Renal pelvis (tissue), 4 donors: ENCODE data around the gene TSHZ1. TPM values are rescaled to one million over a fixed set of nuclear protein-coding genes. Genes with fewer than 3 reads are reported as not detected.

Experiments used
- DNase-seq: peaks from one replicate; pipeline ENCODE4 v3.0.0-alpha.2; 2013
- polyA plus RNA-seq, 3 donors: library from polyadenylated mRNA; unstranded; fragments of 120-200 nt; gene quantifications; one replicate each; pipeline ENCODE4 v1.2.1, GENCODE V29; 2013; ENCODE audit not compliant: insufficient read length in 3 of 3

The TSHZ1 gene
- polyA plus RNA-seq, 3 donors = 32.5 to 35.6 (median 34.8) TPM

DNA sequence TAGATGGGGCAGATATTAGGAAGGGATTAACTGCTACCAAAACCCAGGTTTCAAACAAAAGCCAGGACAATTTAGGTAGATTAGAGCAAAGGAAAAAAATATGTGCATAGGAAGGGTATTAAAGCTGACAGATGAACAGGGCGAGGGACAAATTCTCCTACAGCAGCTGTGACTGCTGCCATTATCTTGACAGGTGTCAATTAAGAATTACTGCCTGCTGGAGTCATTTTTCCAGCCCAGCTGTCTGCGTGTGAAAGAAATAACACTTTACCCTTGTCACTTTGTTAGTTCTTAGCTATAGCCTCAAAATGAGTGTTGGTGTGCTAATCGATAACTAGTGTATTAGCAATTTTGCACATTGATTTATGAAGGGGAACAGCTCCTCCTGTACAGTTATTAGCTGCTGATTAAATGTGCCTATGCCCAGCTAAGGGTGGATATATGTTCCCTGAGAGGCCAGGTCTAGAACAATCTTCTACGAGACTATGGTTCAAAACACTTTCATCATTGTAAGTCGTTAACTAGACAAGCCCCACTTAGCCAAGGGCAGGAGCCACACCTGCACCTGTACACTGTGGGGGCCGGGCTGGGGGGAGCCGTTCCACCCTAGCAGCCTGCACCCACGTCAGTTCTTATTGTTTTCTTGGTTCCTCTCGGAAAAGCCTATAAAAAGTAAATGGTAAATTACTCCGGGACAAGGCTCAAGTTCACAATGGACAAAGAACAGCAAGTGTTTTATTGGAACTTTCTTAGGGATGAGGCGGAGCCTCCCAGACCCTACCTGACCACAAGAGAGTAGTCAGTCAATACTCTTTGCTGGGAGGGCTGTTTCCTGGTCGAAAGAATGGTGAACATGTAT is 7.7 kb downstream of the TSHZ1 start:
- DNase-seq = no peak

DNA sequence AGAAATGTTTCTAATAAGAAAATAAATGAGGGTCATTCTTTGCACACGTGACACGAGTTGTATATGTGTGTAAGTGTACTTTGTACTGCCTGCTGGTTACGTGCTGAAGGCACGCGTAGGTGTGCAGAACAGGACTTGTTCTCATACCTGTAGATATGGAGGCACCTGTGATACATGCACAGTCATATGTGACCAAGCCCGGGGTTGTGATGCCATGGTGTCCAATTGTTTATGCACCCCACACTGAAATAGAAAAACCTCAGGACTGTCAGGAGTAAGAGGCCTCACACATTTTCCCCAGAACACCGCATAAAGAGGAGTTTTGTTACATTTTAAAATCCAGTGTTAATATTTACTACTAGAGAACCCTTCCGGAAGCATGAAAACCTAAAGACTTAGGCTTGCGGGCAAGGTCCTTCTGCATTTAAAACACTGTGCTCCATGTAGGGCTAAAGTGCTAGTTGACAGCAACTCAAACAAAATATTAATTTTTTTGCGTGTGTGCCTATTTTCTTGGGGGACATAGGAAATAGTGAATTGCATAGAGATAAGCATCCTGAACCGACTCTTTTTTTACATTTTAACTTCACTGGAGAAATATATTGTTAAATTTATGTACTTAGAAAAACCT is 9.3 kb downstream of the TSHZ1 start:
- DNase-seq = no peak

DNA sequence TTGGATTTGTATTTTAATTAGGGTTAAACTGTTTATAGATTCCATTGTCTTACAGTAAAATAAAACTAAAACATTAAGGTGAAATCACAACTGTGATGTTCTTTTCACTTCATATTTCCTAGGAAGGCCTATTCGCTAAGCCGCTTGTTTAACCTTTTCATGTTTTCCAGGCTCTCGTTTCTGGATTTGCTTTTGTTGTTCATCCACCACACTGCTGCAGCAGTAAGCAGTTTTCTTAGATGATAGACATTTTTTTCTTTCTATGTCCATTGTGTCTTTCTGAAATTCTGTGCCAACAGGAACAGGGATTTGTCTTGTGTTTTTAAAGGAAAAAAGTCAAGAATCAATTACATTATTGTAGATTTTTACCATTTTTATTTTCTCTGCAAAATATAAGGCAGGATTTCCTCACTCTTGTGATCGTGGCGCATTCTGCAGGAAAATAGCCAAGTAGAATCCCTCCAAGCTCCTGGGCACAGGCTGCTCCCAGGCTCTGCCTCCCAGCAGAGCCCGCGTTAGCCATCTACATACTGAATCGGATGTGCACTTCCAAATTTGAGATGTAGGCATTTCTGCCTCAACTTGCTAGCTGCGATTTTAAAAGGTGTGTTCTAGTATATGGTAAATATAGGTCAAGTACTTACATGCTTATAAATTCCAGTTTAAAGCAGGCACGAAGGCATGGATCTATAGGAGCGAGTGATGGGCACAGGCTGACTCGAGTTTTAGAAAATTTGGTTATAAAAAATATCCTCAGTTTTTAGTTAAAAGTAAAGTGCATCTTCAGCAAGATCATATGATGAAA is 10.2 kb downstream of the TSHZ1 start:
- no peak for DNase-seq

DNA sequence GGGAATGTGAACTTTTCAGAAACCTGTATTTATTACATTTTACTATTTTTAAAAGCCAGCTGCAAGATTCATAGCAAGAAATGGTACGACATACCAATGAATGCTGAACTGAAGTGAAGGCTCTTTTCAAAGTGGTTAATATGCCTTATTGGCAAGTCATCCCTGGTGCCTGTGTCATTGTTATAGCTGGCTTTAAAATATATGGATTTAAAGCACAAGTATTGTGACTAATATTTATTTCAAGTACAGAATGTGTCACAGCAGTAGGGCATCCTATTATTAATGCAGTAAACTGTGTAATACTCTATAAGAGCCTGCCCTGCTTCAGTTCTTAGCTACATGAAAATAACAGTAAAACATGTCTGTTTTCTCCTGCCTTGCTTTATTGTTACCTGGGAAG is 10.8 kb downstream of the TSHZ1 start:
- DNase-seq = no peak

DNA sequence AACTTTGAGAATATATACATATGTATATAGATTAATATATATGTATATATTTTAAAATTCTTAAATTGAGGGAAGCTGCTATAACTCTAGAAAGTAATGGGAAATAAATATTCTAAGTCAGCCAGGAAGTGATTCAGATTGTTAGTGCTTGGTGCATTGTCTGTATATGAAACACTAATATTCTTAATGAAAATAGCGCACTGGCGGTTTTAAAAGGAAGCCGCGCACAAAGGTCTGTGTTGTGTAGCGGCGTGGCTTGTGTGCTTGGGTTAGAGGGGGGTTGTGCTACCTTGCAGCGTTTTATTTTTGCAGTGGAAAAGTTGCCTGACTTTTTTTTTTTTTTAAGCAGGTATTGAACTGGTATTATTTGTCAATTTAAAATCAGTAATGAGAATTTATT is 11.3 kb downstream of the TSHZ1 start:
- DNase-seq = no peak

DNA sequence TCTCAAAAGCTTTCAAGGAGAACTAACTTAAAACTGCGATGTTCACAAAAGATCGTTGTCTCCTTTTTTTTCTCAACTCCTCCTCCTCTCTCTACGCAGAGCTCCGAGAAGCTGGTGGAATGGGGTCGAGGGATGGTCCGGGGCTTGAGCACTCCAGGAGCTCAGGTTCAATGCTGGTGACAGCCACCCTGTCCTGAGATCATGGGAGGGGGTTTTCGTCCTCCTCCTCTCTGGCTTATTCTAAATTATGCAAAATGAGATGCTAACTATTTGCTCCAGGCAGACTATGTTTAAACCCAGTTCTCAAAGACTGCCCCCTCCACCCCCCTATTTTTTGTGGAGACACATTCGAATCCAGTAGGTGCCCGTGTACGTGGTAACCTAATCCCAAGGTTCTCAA is 11.8 kb downstream of the TSHZ1 start:
- DNase-seq = no peak

DNA sequence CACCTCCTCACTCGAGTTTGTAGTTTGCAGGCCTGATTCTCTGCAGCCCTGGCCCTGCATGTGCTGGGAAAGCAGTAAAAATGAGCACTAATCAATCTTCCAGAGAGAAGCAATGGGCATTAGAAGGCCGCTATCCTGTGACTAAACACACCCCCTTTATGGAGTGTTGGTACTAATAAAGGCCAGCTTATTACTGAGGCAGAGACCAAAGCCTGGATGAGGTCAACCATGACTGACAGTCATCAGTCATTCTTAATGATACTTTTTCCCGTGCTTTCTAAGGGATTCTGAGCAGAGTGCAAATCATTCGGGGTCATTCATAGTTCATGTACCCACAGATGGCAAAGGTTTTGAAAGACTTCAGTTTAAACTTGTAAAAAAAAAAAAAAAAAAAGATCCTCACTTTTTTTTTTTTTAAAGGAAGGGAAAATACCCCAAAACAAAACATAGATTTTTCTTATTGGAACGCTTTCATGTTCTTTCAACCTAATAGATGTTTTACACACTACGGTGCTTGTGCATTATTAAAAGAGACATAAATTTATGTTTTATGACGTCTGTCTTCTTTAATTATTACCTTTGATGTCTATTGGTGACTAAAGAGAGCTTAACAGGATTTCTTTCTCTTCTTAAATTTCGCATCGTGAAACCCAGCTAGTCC is 13.2 kb downstream of the TSHZ1 start:
- no peak for DNase-seq

DNA sequence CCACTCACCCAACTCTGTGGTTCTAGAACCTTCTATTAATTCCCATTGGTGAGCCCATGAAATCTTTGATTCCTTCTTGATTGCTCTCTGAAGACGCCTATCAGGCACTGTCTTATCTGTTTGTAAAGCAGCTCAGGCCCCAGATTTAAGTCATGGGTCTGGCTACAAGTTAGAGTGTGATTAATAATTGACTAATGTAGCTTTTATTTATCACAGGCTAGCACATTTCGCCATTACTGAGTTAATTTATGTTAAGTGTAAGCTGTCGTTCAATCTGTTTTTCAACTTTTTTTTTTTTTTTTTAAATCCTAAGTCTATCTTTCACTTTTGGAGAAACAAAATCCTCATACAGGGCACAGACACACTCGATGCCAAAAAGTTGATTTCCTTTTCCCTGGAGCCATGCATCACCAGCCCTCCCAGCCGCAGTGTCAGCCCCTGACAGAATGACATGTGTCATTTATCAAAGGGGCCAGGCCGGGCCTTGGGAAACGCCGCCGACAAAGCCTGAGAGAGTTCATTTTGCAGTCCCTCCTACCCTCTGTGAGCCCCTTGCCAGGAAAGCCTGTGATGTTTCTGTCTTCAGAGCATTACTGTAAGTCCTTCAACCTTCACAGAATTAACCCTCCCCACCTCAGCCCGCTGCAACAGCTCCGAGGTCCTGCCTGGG is 15.8 kb downstream of the TSHZ1 start:
- DNase-seq = no peak

DNA sequence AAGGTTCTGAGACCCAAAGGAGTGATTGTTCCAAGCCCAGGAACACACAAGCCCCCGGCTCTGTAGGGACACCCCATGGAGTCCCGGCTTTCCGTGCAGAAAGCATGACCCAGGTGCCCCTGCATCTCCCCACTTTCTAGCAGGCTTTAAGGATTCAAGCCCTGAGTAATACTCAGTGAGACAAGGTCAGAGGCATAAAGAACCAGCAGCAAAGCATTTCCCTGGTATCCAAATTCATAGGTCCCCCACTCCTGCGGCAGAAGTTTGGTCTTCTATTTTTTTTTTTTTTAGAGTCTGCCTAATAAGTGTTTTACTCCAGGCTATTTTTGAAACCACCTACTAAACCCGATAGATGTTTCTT is 16.3 kb downstream of the TSHZ1 start:
- DNase-seq = no peak

DNA sequence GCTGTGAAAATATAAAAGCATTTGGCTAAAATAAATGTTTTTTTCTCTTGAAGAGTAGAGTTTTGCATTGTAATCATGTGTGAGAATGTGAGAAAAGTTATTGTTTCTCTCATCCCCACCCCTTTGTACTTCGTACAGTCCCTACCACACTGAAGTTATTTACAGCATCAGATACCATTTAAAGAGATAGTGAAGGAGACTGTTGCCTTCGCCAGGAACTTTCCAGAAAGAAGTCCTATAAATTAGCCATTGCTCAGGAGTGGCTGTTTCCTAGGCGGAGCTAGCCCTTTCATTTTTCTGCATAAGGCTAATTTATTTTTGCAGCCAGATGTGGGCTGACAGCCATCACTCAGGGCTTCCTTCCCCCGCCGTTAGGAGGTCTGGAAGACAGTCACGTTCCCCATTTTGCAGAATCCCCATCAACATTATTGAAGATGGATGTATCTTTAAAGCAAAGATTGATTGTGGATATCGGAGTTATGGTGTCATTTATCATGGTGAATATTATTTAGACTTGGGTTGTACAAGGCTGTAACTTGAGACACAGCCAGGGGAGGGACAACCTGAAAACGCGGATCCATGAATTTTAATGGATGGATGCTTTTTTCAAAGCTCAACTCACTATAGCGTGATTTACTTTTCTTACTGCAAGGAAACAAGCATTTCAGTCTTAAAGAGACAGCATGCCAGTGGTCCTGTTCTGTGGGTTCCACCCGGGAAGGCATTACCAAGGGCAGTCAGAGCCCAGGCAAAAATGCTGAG is 17.1 kb downstream of the TSHZ1 start:
- no peak for DNase-seq

DNA sequence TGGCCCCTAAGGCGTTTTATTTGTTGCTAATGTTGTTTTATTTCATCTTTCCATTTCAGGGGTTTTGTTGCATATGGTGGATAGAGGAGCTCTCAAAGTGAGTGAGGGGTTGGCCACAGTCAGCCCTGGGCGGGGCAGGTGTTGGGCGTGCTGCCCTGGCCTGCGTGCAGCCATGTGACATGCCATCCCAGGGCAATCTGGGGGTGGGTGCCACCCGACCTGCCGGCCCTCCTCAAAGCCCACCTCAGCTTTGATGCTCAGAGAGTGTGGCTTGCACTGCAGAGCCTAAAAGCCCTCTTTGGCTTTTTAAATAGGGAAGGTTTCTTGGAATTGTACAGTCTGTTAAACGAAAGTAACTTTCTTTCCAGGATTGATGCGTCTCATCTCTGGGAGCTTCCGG is 18.4 kb downstream of the TSHZ1 start:
- no peak for DNase-seq

DNA sequence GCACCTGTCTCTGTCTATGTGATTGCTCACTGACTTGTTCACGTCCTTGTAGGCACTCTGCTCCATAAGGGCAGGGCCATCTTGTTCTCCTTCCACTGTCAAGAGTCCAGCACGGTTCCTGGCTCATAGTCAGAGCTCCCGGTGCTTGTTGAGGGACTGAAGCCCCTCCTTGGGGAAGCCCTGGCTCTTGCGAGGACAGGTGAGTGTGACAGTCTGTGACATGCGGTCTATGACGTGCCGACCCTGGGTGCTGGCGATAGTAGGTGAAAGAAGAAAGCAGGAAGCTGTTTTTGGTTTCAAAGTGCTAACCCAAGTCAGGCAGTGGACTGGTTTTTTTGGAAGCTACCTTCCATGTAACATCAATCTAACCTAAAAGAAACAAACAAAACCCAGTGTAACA is 18.8 kb downstream of the TSHZ1 start:
- no peak for DNase-seq

DNA sequence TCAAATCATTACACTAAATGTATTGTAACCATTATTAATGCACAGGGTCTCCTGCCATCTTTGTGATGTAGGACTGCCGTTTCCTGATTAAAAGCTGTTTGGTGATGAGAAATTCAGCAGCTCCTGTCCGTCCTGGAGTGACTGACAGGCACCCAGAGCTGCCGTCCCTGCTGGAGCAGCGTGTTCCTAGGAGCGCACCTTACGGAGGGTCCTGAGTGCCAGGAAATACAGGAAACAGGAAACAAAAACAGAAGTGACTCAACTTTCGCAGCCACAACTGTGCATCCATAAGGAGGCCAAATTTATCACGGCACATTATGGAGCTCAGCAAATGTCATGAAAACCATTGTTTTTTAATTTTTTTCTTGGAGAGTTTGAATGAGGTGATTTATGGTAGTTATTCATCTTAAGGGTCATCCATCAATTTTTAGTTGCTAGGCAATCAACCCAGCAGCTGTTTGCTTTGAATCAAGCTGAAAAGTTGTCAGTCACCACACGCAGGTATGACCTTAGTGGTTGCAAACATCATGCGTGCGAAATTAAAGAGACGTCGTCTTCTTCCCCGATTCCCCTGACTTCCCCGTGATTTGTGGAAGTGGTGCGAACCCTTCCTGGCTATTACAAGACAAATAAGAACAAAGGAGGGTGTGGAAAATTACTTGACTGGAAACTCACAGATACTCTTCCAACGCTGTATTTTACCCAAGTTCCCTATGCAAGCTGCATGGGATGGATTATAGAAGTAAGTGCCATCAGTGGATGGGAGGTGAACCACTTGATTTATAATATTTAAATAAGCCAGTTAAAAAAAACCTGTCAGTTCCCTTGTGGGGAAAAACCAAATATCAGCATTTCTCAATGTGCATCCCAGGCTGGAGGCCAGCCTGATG is 19.8 kb downstream of the TSHZ1 start:
- no peak for DNase-seq

DNA sequence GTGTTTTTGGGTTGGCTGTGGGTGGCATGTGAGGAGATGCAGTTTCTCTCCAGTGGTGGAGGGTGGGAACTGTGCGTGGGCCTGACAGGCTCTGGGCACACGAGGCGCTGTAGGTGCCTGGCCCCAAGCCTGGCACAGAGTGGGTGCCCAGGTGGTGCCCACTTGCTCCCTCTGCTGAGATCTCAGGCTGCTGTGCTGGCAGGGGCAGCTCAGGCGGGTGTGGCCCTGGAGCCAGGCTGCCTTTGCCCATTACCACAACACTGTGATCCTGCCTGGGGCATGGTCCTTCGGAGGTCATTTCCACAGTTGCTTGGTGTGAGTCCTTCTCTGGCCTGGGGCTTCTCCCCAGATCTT is 20.4 kb downstream of the TSHZ1 start:
- DNase-seq = no peak

DNA sequence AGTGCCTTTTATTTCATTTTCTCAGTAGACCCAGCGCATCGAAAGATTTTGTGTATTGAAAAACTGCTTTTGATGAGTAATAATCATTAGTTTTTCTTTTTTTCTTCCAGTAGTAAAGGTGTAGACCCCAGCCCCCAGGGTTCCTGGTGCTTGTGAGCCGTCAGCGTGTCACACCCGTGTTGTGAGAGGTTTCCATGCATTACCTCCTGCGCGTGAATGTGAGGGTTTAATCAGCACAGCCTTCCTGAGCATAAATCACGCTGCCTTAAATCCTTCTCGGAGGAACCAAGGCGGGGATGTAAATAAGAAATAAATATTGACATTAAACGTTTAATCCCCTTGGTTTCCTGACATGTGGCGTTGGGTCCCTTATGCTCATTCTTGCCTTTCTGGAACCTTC is 24.3 kb downstream of the TSHZ1 start:
- DNase-seq = no peak

DNA sequence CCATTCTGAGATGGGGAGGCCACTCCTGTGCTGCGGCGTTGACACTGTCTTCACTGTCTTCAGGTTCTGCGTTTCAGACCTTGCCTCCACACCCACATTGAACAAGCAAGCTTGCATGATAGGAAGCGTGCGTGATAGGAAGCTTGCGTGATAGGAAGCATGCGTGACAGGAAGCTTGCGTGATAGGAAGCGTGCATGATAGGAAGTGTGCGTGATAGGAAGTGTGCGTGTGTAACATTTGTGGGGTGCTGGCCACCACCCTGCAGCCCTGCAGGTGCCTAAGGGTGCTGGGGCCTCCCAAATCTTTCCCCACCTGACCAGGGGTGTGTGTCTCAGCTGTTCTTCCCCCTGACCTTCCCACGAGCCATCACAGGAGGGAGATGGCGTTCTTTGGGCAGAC is 25.3 kb downstream of the TSHZ1 start:
- no peak for DNase-seq

DNA sequence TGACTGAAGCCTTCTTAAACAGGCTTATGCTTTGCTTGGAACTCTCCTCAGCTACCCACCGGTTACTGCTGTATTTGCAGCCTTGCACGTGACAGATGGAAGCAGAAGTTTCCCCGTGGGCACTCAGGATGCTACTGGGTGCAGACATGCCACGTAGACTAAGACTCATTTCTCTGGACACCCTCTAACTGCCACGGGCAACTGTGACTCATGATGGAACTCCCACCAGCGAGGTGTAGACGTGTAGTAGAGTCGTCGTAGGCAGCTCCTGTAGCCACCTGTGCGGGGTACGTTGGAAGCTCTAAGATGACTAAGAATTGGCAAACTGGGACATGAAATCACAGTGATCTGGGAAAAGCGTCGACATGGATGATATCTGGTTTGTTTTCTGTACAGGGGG is 27.5 kb downstream of the TSHZ1 start:
- DNase-seq = no peak

DNA sequence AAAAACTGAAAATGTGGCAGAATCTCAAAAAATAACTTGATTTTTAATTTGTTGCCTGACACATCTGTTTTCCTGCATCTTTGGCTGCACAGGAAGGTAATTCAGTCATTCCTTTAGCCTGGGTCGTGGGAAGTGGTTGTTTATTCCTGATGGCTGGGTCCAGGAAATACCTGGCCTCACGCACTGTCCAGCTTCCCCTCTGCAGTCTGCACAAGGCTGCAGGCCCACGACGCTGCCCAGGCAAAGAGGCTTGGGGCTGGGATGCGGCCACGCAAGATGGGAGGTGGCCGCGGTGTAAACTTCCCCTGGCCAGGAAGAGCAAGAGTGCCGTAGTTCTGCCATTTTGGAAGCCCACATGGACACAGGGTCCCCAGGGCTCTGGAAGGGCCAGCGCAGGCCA is 28.2 kb downstream of the TSHZ1 start:
- no peak for DNase-seq

DNA sequence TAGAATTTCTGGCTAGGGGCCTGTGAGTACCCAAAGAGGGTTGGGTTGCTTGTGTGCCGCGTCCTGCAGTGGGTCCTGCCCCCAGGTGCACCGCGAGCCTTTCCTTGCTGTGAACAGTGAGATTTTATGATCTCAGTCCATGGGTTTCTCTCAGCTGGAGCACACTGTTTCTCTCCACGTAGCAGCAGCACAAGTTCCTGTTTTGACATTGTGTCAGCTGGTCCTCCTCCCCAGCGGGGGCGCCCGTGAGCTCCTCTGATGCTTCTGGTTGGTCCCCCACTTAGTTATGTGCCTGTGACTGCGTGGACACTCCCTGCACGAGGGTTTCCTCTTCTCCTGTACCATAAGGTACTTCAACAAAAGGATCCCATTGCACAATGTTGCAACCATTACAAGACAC is 29.8 kb downstream of the TSHZ1 start:
- DNase-seq = no peak

DNA sequence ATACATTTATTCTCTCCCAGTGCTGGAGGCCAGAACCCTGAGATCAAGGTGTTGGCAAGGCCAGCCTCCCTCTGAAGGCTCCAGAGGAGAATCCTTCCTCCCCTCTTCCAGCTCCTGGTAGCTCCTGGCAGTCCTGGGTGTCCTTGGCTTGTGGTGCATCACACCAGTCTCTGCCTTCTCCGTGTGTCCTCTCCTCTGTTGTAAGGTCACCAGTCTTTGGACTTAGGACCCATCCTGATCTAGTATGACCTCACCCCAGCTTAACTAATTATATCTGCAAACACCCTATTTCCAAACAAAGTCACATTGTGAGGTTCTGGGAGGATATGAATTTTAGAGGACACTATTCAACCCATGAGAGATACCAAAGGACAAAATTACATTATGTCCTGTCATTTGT is 31.1 kb downstream of the TSHZ1 start:
- no peak for DNase-seq
